OCI-LY7 (cell line): ENCODE measurements around the gene TDRD15.

Experiments used
- CTCF ChIP-seq: fragments of 200-600 bp; sonication (generic); conservative IDR thresholded peaks from 2 replicates; pipeline ENCODE4 v1.5.1; 2014; ENCODE audit warnings: mild to moderate bottlenecking, antibody characterized with exemption, low read length, moderate library complexity, mixed read lengths
- EZH2phosphoT487 ChIP-seq: fragments of 200-600 bp; sonication (generic); IDR thresholded peaks from 2 replicates; pipeline ENCODE4 v1.6.1; 2018; ENCODE audit warnings: low read depth, borderline replicate concordance, mild to moderate bottlenecking, mixed run types, antibody characterized with exemption, low read length, moderate library complexity, mixed read lengths

- no peak for TF ChIP-seq CTCF
- no peak for TF ChIP-seq EZH2phosphoT487
Observed at GRCh38 chr2:21135585-21135984, 11.8 kb downstream of the TDRD15 start.
